Neural cell (in vitro differentiated cells): ENCODE data around the gene FAM184A. TPM values are rescaled to one million over a fixed set of nuclear protein-coding genes. Genes with fewer than 3 reads are reported as not detected.

Experiments used
- H2AFZ ChIP-seq: fragments of 200-600, 300-800 bp; sonication (generic), shearing (Covaris generic); 2 replicates; pipeline ENCODE4 v1.6.0; 2014; ENCODE audit warnings: low read depth, mild to moderate bottlenecking, antibody characterized with exemption, low read length, moderate library complexity
- H3F3A ChIP-seq: fragments of 200-600 bp; shearing (Covaris generic); 2 replicates; pipeline ENCODE4 v1.6.1; 2016; ENCODE audit warnings: mild to moderate bottlenecking, moderate library complexity, mixed read lengths, antibody characterized with exemption, low read length; ENCODE audit not compliant: insufficient read depth, poor library complexity, severe bottlenecking
- H3K27ac ChIP-seq: fragments of 200-600, 300-800 bp; sonication (generic), shearing (Covaris generic); 2 replicates; pipeline ENCODE4 v1.5.1; 2014; ENCODE audit warnings: mild to moderate bottlenecking, low read length, moderate library complexity
- H3K27me3 ChIP-seq: fragments of 300-800, 200-600 bp; sonication (generic), shearing (Covaris generic); 2 replicates; pipeline ENCODE4 v1.6.0; 2014; ENCODE audit warnings: mild to moderate bottlenecking, low read depth, low read length, moderate library complexity; ENCODE audit not compliant: insufficient read depth
- H3K36me3 ChIP-seq: fragments of 300-800, 200-600 bp; sonication (generic), shearing (Covaris generic); 2 replicates; pipeline ENCODE4 v1.5.1; 2014; ENCODE audit warnings: mild to moderate bottlenecking, antibody characterized with exemption, low read length, moderate library complexity; ENCODE audit not compliant: insufficient read depth
- H3K4me2 ChIP-seq: fragments of 300-800, 200-600 bp; sonication (generic), shearing (Covaris generic); 2 replicates; pipeline ENCODE4 v1.6.0; 2014; ENCODE audit warnings: mild to moderate bottlenecking, low read length
- H3K4me3 ChIP-seq: fragments of 300-800, 200-600 bp; sonication (generic), shearing (Covaris generic); 2 replicates; pipeline ENCODE4 v1.5.1; 2014; ENCODE audit warnings: mild to moderate bottlenecking, low read length, moderate library complexity
- H3K79me2 ChIP-seq: fragments of 200-600 bp; shearing (Covaris generic); replicated peaks from 2 replicates; pipeline ENCODE4 v1.6.0; 2014; ENCODE audit warnings: mild to moderate bottlenecking, low read length, moderate library complexity; ENCODE audit not compliant: insufficient read depth
- H3K9ac ChIP-seq: fragments of 300-800, 200-600 bp; sonication (generic), shearing (Covaris generic); 2 replicates; pipeline ENCODE4 v1.6.1; 2016; ENCODE audit warnings: mild to moderate bottlenecking, low read length, mixed read lengths
- H3K9me2 ChIP-seq: fragments of 200-600 bp; shearing (Covaris generic); 2 replicates; pipeline ENCODE4 v1.6.1; 2016; ENCODE audit warnings: mild to moderate bottlenecking, low read length, mixed read lengths; ENCODE audit not compliant: insufficient read depth
- H3K9me3 ChIP-seq: fragments of 200-600, 300-800 bp; sonication (generic), shearing (Covaris generic); 2 replicates; pipeline ENCODE4 v1.6.1; 2016; ENCODE audit warnings: mild to moderate bottlenecking, mixed run types, low read length, moderate library complexity, mixed read lengths
- H4K20me1 ChIP-seq: fragments of 200-600 bp; shearing (Covaris generic); 2 replicates; pipeline ENCODE4 v1.6.1; 2016; ENCODE audit warnings: mild to moderate bottlenecking, mixed run types; ENCODE audit not compliant: insufficient read depth
- CTCF ChIP-seq: fragments of 450-650 bp; IDR thresholded peaks from 2 replicates; pipeline ENCODE4 v1.5.1; 2014; ENCODE audit warnings: antibody characterized with exemption, mild to moderate bottlenecking, moderate library complexity; ENCODE audit not compliant: poor library complexity, severe bottlenecking
- EP300 ChIP-seq: fragments of 450-650 bp; conservative IDR thresholded peaks from 2 replicates; pipeline ENCODE4 v1.6.1; 2014; ENCODE audit warnings: antibody characterized with exemption, mild to moderate bottlenecking, moderate library complexity; ENCODE audit not compliant: poor library complexity, severe bottlenecking
- EZH2 ChIP-seq: fragments of 200-600, 300-800 bp; shearing (Covaris generic), sonication (generic); IDR thresholded peaks from 2 replicates; pipeline ENCODE4 v1.6.1; 2014; ENCODE audit warnings: antibody characterized with exemption, low read length, borderline replicate concordance, mild to moderate bottlenecking; ENCODE audit not compliant: insufficient read depth, poor library complexity, severe bottlenecking
- MXI1 ChIP-seq: fragments of 450-650 bp; conservative IDR thresholded peaks from 2 replicates; pipeline ENCODE4 v1.6.1; 2014; ENCODE audit warnings: antibody characterized with exemption, mild to moderate bottlenecking; ENCODE audit not compliant: poor library complexity, severe bottlenecking
- POLR2AphosphoS5 ChIP-seq: IDR thresholded peaks from 2 replicates; pipeline ENCODE4 v1.6.1; 2012
- RAD21 ChIP-seq: fragments of 450-650 bp; conservative IDR thresholded peaks from 2 replicates; pipeline ENCODE4 v1.6.1; 2014; ENCODE audit warnings: antibody characterized with exemption, mild to moderate bottlenecking, moderate library complexity
- SMC3 ChIP-seq: fragments of 450-650 bp; conservative IDR thresholded peaks from 2 replicates; pipeline ENCODE4 v1.6.1; 2014; ENCODE audit warnings: antibody characterized with exemption, mild to moderate bottlenecking, moderate library complexity; ENCODE audit not compliant: poor library complexity
- TAF1 ChIP-seq: IDR thresholded peaks from 2 replicates; pipeline ENCODE4 v1.6.1; 2012; ENCODE audit warnings: low read depth
- polyA plus RNA-seq: library from polyadenylated mRNA; depleted of rRNA; stranded (reverse); fragments of >200 nt; gene quantifications from 2 replicates; pipeline ENCODE4 v1.2.3, GENCODE V29; 2014
- small RNA-seq, 3 experiments: library from RNA; depleted of rRNA; stranded (forward); fragments of <200 nt; gene quantifications; one replicate each; pipeline ENCODE3, GENCODE V24; 2012
- TF ChIP-seq, protein P1 (sequence below): IDR thresholded peaks from 2 replicates; pipeline ENCODE4 v1.6.1; 2012; ENCODE audit warnings: borderline replicate concordance

FAM184A gene
- polyA plus RNA-seq, 1 donor from 2014 or later: 47.5 TPM

DNA sequence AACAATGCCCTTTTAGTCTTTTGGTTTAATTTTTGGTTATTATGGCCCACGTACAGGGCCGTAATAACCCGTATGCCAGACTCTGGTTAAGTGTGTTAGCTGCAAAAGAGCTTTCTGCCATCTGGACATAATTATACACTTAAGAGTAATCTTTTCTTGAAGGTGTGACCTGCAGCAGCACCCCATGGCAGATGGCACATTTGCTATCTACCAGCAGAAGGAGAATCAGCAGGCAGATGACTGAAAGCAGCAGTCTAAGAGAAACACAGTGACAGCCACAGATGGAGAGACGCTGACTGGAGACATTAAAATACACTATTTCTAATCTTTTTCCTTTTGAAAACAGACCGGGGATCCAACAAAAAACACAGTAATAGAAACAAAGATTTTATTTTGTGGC, 165.8 kb downstream of the FAM184A start:
- no peak overlapping the region for H2AFZ ChIP-seq

More for the DNA sequence above, 165.8 kb downstream of the FAM184A start:
- TF ChIP-seq EZH2: no peak
- TF ChIP-seq MXI1: no peak
- TF ChIP-seq CTCF: no peak
- TF ChIP-seq, protein P1, sequence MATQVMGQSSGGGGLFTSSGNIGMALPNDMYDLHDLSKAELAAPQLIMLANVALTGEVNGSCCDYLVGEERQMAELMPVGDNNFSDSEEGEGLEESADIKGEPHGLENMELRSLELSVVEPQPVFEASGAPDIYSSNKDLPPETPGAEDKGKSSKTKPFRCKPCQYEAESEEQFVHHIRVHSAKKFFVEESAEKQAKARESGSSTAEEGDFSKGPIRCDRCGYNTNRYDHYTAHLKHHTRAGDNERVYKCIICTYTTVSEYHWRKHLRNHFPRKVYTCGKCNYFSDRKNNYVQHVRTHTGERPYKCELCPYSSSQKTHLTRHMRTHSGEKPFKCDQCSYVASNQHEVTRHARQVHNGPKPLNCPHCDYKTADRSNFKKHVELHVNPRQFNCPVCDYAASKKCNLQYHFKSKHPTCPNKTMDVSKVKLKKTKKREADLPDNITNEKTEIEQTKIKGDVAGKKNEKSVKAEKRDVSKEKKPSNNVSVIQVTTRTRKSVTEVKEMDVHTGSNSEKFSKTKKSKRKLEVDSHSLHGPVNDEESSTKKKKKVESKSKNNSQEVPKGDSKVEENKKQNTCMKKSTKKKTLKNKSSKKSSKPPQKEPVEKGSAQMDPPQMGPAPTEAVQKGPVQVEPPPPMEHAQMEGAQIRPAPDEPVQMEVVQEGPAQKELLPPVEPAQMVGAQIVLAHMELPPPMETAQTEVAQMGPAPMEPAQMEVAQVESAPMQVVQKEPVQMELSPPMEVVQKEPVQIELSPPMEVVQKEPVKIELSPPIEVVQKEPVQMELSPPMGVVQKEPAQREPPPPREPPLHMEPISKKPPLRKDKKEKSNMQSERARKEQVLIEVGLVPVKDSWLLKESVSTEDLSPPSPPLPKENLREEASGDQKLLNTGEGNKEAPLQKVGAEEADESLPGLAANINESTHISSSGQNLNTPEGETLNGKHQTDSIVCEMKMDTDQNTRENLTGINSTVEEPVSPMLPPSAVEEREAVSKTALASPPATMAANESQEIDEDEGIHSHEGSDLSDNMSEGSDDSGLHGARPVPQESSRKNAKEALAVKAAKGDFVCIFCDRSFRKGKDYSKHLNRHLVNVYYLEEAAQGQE: no peak
- no peak for TF ChIP-seq TAF1
- no peak for TF ChIP-seq RAD21
- no peak for TF ChIP-seq POLR2AphosphoS5
- TF ChIP-seq SMC3: no peak
- no peak for TF ChIP-seq EP300
- Histone ChIP-seq H4K20me1 (no peaks in the 10 kb centered on the region), H3F3A (no peaks in the 10 kb centered on the region), H3K9ac (no peak overlapping the region), H3K79me2 (no peaks in the 10 kb centered on the region), H3K4me3 (no peak overlapping the region), H3K9me3 (no peaks in the 10 kb centered on the region), H3K27ac (no peak overlapping the region), H3K9me2 (no peaks in the 10 kb centered on the region), H3K4me2 (no peak overlapping the region), H3K36me3 (peaks cover 10% of the 10 kb centered on the region), H3K27me3 (no peaks in the 10 kb centered on the region)

Small RNAs within 50 kb of the gene (small RNA-seq; reads per million reads assigned to genes)
- gene MIR548B (4.8 to 12.2 (median 6.0) reads per million in 3 experiments), gene RF00019 (0 to 1.2 (median 0) reads per million in 3 experiments)

Other genes starting within 250 kb of the FAM184A start
- 49.4 and 65.6 TPM in 2 replicates for gene ASF1A, start 184.5 kb downstream of the FAM184A start, polyA plus RNA-seq
- gene MCM9, start 143.5 kb downstream of the FAM184A start, polyA plus RNA-seq: 7.8 TPM in 2 replicates